ENCODE data around the gene GSC2.

GSC2 gene

DNA sequence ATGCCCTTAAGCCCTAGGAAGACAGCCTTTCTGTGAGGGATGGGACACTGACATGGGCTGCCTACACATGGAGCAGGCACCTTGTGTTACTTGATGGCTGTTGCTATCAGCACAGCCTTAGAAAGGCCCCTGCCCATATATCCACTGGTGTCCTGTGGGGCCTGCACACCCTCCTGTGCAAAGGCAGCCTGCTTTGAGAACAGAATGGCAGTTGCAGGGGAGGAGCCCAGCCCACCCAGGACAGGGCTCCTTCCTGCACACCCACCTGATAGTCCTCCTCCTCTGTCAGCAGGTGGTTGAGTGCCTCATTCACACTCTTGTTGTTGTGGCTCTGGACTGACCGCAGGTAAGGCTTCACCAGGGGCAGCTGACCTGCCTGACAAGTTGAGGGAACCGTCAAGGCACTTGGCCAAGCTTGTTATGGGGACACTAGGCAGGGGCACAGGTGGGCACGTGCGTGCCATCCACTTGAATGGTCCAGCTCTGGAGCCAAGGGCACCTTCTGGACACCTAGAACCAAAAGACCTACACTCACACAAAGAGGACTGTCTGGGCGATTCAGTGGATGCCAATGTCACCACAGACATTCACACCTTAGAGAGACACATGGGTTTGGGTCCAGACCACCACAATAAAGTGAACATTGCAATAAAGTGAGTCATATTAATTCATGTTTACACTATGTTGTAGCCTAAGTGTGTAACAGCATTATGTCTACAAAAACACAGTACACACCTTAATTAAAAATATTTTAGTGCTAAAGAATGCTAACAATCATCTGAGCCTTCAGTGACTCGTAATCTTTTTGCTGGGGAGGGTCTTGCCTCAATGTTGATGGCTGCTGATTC lies 37.8 kb upstream of the GSC2 start:
- H3K27me3 ChIP-seq, result no peaks in the 10 kb centered on the region
- H3K27ac ChIP-seq, result no peak overlapping the region
- no peak for TF ChIP-seq Cebpa-rat (IDR thresholded peaks at IDR 0.05)
- H3K9ac ChIP-seq, result no peak overlapping the region
- H3K9me3 ChIP-seq (replicated peaks in 1 of 11), result no peaks in the 10 kb centered on the region
- peaks cover 0 to 6% (median 0%) of the 10 kb centered on the region in 11 experiments; a peak in 3 of 22 replicates for H3K36me3 ChIP-seq
- H3K4me3 ChIP-seq, result no peak overlapping the region
- H3K4me2 ChIP-seq, result no peak overlapping the region
- peaks cover 0 to 1% (median under 1%) of the 10 kb centered on the region in 10 experiments; a peak in 6 of 20 replicates for H3K4me1 ChIP-seq
- H4K20me1 ChIP-seq, result peaks cover 0 to 8% (median 0%) of the 10 kb centered on the region in 11 experiments; a peak in 4 of 22 replicates

GRCh38 chr22:19184276-19184997 lies 34.3 kb upstream of the GSC2 start:
- no peak overlapping the region for H3K4me3 ChIP-seq
- TF ChIP-seq Cebpa-rat (IDR thresholded peaks at IDR 0.05), result no peak
- H4K20me1 ChIP-seq, result peaks cover 0 to 27% (median 6%) of the 10 kb centered on the region in 11 experiments; a peak in 6 of 22 replicates
- H3K4me2 ChIP-seq, result no peak overlapping the region
- no peaks in the 10 kb centered on the region for H3K27me3 ChIP-seq
- H3K36me3 ChIP-seq, result no peaks in the 10 kb centered on the region; a peak in 1 of 22 replicates
- no peak overlapping the region for H3K9ac ChIP-seq
- peaks cover 13 to 24% (median 21%) of the 10 kb centered on the region in 10 experiments for H3K4me1 ChIP-seq
- H3K9me3 ChIP-seq (replicated peaks in 1 of 11), result no peaks in the 10 kb centered on the region
- H3K27ac ChIP-seq, result no peak overlapping the region

- Histone ChIP-seq H3K4me3 (no peak overlapping the region), H3K27me3 (no peaks in the 10 kb centered on the region), H3K27ac (no peak overlapping the region), H3K9ac (no peak overlapping the region), H3K4me2 (peak overlapping the region in 1 of 11 experiments; percentile 55; a peak in 1 of 22 replicates), H3K4me1 (peaks cover 13 to 30% (median 27%) of the 10 kb centered on the region in 10 experiments), H3K36me3 (no peaks in the 10 kb centered on the region; a peak in 1 of 22 replicates), H4K20me1 (peaks cover 0 to 27% (median 6%) of the 10 kb centered on the region in 11 experiments; a peak in 6 of 22 replicates), H3K9me3 (replicated peaks in 1 of 11) (no peaks in the 10 kb centered on the region)
- no peak for TF ChIP-seq Cebpa-rat (IDR thresholded peaks at IDR 0.05)
Measured at GRCh38 chr22:19183216-19183615, 33.1 kb upstream of the GSC2 start.

- Histone ChIP-seq H3K4me2 (peak overlapping the region; percentile 20 to 72 (median 56); a peak in 20 of 22 replicates), H3K9me3 (replicated peaks in 1 of 11) (no peaks in the 10 kb centered on the region), H3K4me3 (no peak overlapping the region), H3K9ac (0 out of 22 replicates have a peak overlapping the region, but pooled peaks of 2 of the 11 experiments have one; percentile 10 to 37), H3K4me1 (peaks cover 16 to 32% (median 29%) of the 10 kb centered on the region in 10 experiments), H3K36me3 (peaks cover 0 to under 1% (median 0%) of the 10 kb centered on the region in 11 experiments; a peak in 1 of 22 replicates), H3K27me3 (no peaks in the 10 kb centered on the region), H3K27ac (no peak overlapping the region), H4K20me1 (peaks cover 0 to 30% (median 9%) of the 10 kb centered on the region in 11 experiments; a peak in 15 of 22 replicates)
- TF ChIP-seq Cebpa-rat (IDR thresholded peaks at IDR 0.05), result no peak
Measured at GRCh38 chr22:19182472-19183157, 32.5 kb upstream of the GSC2 start.

GRCh38 chr22:19181786-19182471 lies 31.8 kb upstream of the GSC2 start:
- Histone ChIP-seq H3K4me1 (peaks cover 22 to 39% (median 36%) of the 10 kb centered on the region in 10 experiments), H3K9me3 (replicated peaks in 1 of 11) (no peaks in the 10 kb centered on the region), H3K4me3 (no peak overlapping the region), H3K36me3 (peaks cover 0 to 7% (median 0%) of the 10 kb centered on the region in 11 experiments; a peak in 2 of 22 replicates), H3K27ac (no peak overlapping the region), H3K4me2 (peak overlapping the region; percentile 20 to 72 (median 56); a peak in 20 of 22 replicates), H4K20me1 (peaks cover 0 to 37% (median 16%) of the 10 kb centered on the region in 11 experiments; a peak in 17 of 22 replicates), H3K9ac (peak overlapping the region in 4 of 11 experiments; percentile 10 to 37 (median 28); a peak in 3 of 22 replicates), H3K27me3 (no peaks in the 10 kb centered on the region)
- no peak for TF ChIP-seq Cebpa-rat (IDR thresholded peaks at IDR 0.05)

DNA sequence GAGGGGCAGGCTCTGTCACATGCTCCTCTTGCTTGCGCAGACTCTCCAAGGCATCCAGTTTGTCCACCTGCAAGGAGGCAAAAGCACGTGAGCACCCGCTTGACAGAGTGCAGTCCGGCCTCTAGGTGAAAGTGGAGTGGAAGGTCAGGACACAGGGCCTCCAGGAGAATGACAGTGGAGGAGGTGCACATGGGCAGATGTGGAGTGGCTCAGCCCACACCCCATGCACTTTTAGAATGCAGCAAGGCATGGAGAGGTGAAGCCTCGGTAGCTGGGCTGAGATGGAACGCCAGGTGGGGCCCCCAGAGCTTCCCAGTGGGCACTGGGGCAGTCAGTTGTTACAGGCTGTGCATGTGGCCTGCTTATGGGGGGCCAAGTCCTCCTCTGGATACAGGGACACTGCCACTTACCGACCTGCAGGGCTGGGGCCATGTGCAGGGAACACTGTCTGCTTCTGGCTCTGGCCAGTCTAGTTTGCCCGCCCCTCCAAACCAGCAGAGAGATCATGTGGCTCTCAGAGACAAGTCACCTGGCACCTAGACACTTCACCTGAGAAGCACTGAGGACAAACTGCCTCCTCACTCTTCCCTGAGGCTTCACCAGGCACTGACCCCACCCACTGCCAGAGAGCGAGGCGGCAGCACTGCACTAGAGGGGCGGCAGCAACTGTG lies 30.8 kb upstream of the GSC2 start:
- Histone ChIP-seq H3K27me3 (no peaks in the 10 kb centered on the region), H3K36me3 (peaks cover 0 to 18% (median 0%) of the 10 kb centered on the region in 11 experiments; a peak in 6 of 22 replicates), H3K4me1 (peaks cover 33 to 50% (median 46%) of the 10 kb centered on the region in 10 experiments), H4K20me1 (peaks cover 0 to 48% (median 22%) of the 10 kb centered on the region in 11 experiments; a peak in 17 of 22 replicates), H3K4me3 (no peak overlapping the region), H3K4me2 (peak overlapping the region in 1 of 11 experiments; percentile 63; a peak in 1 of 22 replicates), H3K9me3 (replicated peaks in 1 of 11) (no peaks in the 10 kb centered on the region), H3K9ac (peak overlapping the region in 1 of 11 experiments; percentile 29; a peak in 2 of 22 replicates), H3K27ac (no peak overlapping the region)
- no peak for TF ChIP-seq Cebpa-rat (IDR thresholded peaks at IDR 0.05)

GRCh38 chr22:19180234-19180633 lies 30.1 kb upstream of the GSC2 start:
- Histone ChIP-seq H3K9ac (peak overlapping the region in 2 of 11 experiments; percentile 29 to 98; a peak in 1 of 22 replicates), H3K4me2 (no peak overlapping the region), H3K9me3 (replicated peaks in 1 of 11) (no peaks in the 10 kb centered on the region), H3K4me3 (no peak overlapping the region), H3K4me1 (peaks cover 39 to 56% (median 53%) of the 10 kb centered on the region in 10 experiments), H4K20me1 (peaks cover 4 to 54% (median 27%) of the 10 kb centered on the region in 11 experiments; a peak in 18 of 22 replicates), H3K36me3 (peaks cover 0 to 24% (median 6%) of the 10 kb centered on the region in 11 experiments; a peak in 8 of 22 replicates), H3K27ac (no peak overlapping the region), H3K27me3 (no peaks in the 10 kb centered on the region)
- TF ChIP-seq Cebpa-rat (IDR thresholded peaks at IDR 0.05), result no peak
